ENCODE results near the gene SUN1.

Gene SUN1

GRCh38 chr7:828793-829561 lies 3.3 kb upstream of the SUN1 start:
- no peak for TF ChIP-seq CTCF (IDR thresholded peaks at IDR 0.05; ENCODE audit: insufficient read depth, missing control alignments)
- FAIRE-seq (no peak), DNase-seq (ENCODE audit: insufficient read length, low spot score) (no peak)

GRCh38 chr7:830069-830468 lies 2.2 kb upstream of the SUN1 start:
- TF ChIP-seq CTCF (IDR thresholded peaks at IDR 0.05; ENCODE audit: insufficient read depth, missing control alignments) = no peak
- no peak for DNase-seq (ENCODE audit: insufficient read length, low spot score)
- FAIRE-seq = no peak

- no peak for FAIRE-seq
- no peak for TF ChIP-seq CTCF (IDR thresholded peaks at IDR 0.05; ENCODE audit: insufficient read depth, missing control alignments)
Measured at GRCh38 chr7:831596-832166, 595 bp upstream of the SUN1 start.

GRCh38 chr7:832968-833424 lies 720 bp downstream of the SUN1 start:
- no peak for FAIRE-seq
- DNase-seq (ENCODE audit: insufficient read length, low spot score) = no peak
- TF ChIP-seq CTCF (IDR thresholded peaks at IDR 0.05; ENCODE audit: insufficient read depth, missing control alignments) = no peak

More at GRCh38 chr7:831596-832166, 595 bp upstream of the SUN1 start:
- no peak for DNase-seq (ENCODE audit: insufficient read length, low spot score)

GRCh38 chr7:833601-834258 lies 1.5 kb downstream of the SUN1 start:
- no peak for TF ChIP-seq CTCF (IDR thresholded peaks at IDR 0.05; ENCODE audit: insufficient read depth, missing control alignments)
- DNase-seq (ENCODE audit: insufficient read length, low spot score) (no peak), FAIRE-seq (no peak)

GRCh38 chr7:834277-834676 lies 2.0 kb downstream of the SUN1 start:
- no peak for TF ChIP-seq CTCF (IDR thresholded peaks at IDR 0.05; ENCODE audit: insufficient read depth, missing control alignments)
- DNase-seq (ENCODE audit: insufficient read length, low spot score) (no peak), FAIRE-seq (no peak)

Data from D721Med (cell line).